HEK293 (cell line): ENCODE data around the gene CCDC186.

Experiments used
- HOXA7 ChIP-seq: sonication (generic); formaldehyde crosslinking; IDR thresholded peaks from 2 replicates; pipeline ENCODE4 v1.8.1; 2022; ENCODE audit warnings: missing genetic modification reagents, borderline replicate concordance
- PBX3 ChIP-seq: sonication (generic); formaldehyde crosslinking; IDR thresholded peaks from 2 replicates; pipeline ENCODE4 v1.8.1; 2022; ENCODE audit warnings: mild to moderate bottlenecking, moderate library complexity, missing genetic modification reagents
- REST ChIP-seq: fragments of 450-650 bp; formaldehyde crosslinking; IDR thresholded peaks from 2 replicates; pipeline ENCODE4 v1.5.1; 2016; ENCODE audit warnings: missing biosample characterization, missing genetic modification characterization
- YY1 ChIP-seq: fragments of 450-650 bp; formaldehyde crosslinking; IDR thresholded peaks from 2 replicates; pipeline ENCODE4 v1.5.1; 2018; ENCODE audit warnings: missing biosample characterization, missing genetic modification characterization
- ZBTB1 ChIP-seq: fragments of 450-650 bp; formaldehyde crosslinking; IDR thresholded peaks from 2 replicates; pipeline ENCODE4 v1.5.1; 2016; ENCODE audit warnings: missing biosample characterization, missing genetic modification characterization
- ZEB2 ChIP-seq: fragments of 450-650 bp; formaldehyde crosslinking; IDR thresholded peaks from 2 replicates; pipeline ENCODE4 v1.5.1; 2016; ENCODE audit warnings: missing biosample characterization, missing genetic modification characterization
- ZNF416 ChIP-seq: fragments of 450-650 bp; formaldehyde crosslinking; IDR thresholded peaks from 2 replicates; pipeline ENCODE4 v1.5.1; 2016; ENCODE audit warnings: missing biosample characterization, missing genetic modification characterization
- ZNF549 ChIP-seq: fragments of 450-650 bp; IDR thresholded peaks from 2 replicates; pipeline ENCODE4 v1.5.1; 2018; ENCODE audit warnings: missing biosample characterization, missing genetic modification characterization, mild to moderate bottlenecking, inconsistent platforms, moderate library complexity
- ZNF677 ChIP-seq: fragments of 450-650 bp; IDR thresholded peaks from 2 replicates; pipeline ENCODE4 v1.5.0; 2018; ENCODE audit warnings: missing biosample characterization, mild to moderate bottlenecking, missing genetic modification characterization, moderate library complexity
- ZNF707 ChIP-seq: fragments of 450-650 bp; formaldehyde crosslinking; IDR thresholded peaks from 2 replicates; pipeline ENCODE4 v1.5.1; 2016; ENCODE audit warnings: missing biosample characterization, missing genetic modification characterization
- ZNF76 ChIP-seq: fragments of 450-650 bp; formaldehyde crosslinking; IDR thresholded peaks from 2 replicates; pipeline ENCODE4; 2016; ENCODE audit warnings: low read depth, missing biosample characterization, missing genetic modification characterization, borderline replicate concordance
- ZNF785 ChIP-seq: fragments of 450-650 bp; formaldehyde crosslinking; IDR thresholded peaks from 2 replicates; pipeline ENCODE4 v1.5.1; 2016; ENCODE audit warnings: missing biosample characterization, missing genetic modification characterization
- TF ChIP-seq, protein P1 (sequence below): fragments of 450-650 bp; formaldehyde crosslinking; IDR thresholded peaks from 2 replicates; pipeline ENCODE4 v1.5.1; 2016; ENCODE audit warnings: missing biosample characterization, missing genetic modification characterization
- TF ChIP-seq, protein P2 (sequence below): fragments of 450-650 bp; formaldehyde crosslinking; IDR thresholded peaks from 2 replicates; pipeline ENCODE4 v1.5.1; 2016; ENCODE audit warnings: missing biosample characterization, missing genetic modification characterization, low read depth

GRCh38 chr10:114118514-114118913 lies 55.5 kb downstream of the CCDC186 start:
- TF ChIP-seq PBX3 (CRISPR knock-in tag) (no peak), REST (tag by site-specific recombination) (no peak), ZNF677 (tag by site-specific recombination) (no peak), ZNF549 (tag by site-specific recombination) (no peak), ZEB2 (tag by site-specific recombination) (no peak), ZBTB1 (tag by site-specific recombination) (no peak), ZNF416 (tag by site-specific recombination) (no peak), ZNF707 (tag by site-specific recombination) (no peak), ZNF76 (tag by site-specific recombination) (no peak), HOXA7 (CRISPR knock-in tag) (no peak), ZNF785 (tag by site-specific recombination) (no peak), YY1 (tag by site-specific recombination) (no peak)
- TF ChIP-seq, protein P1, sequence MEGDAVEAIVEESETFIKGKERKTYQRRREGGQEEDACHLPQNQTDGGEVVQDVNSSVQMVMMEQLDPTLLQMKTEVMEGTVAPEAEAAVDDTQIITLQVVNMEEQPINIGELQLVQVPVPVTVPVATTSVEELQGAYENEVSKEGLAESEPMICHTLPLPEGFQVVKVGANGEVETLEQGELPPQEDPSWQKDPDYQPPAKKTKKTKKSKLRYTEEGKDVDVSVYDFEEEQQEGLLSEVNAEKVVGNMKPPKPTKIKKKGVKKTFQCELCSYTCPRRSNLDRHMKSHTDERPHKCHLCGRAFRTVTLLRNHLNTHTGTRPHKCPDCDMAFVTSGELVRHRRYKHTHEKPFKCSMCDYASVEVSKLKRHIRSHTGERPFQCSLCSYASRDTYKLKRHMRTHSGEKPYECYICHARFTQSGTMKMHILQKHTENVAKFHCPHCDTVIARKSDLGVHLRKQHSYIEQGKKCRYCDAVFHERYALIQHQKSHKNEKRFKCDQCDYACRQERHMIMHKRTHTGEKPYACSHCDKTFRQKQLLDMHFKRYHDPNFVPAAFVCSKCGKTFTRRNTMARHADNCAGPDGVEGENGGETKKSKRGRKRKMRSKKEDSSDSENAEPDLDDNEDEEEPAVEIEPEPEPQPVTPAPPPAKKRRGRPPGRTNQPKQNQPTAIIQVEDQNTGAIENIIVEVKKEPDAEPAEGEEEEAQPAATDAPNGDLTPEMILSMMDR (tag by site-specific recombination): no peak
- TF ChIP-seq, protein P2, sequence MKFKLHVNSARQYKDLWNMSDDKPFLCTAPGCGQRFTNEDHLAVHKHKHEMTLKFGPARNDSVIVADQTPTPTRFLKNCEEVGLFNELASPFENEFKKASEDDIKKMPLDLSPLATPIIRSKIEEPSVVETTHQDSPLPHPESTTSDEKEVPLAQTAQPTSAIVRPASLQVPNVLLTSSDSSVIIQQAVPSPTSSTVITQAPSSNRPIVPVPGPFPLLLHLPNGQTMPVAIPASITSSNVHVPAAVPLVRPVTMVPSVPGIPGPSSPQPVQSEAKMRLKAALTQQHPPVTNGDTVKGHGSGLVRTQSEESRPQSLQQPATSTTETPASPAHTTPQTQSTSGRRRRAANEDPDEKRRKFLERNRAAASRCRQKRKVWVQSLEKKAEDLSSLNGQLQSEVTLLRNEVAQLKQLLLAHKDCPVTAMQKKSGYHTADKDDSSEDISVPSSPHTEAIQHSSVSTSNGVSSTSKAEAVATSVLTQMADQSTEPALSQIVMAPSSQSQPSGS (tag by site-specific recombination): no peak
